ENCODE data around the gene ASMTL.
"Not testable (repeated sequence)": the region's sequence is repeated elsewhere in the genome, so short reads cannot be mapped to it uniquely, and the experiment has no call there.

Gene ASMTL

GRCh38 chrX:1453951-1454785 lies 1.5 kb upstream of the ASMTL start:
- no peak for FAIRE-seq

DNA sequence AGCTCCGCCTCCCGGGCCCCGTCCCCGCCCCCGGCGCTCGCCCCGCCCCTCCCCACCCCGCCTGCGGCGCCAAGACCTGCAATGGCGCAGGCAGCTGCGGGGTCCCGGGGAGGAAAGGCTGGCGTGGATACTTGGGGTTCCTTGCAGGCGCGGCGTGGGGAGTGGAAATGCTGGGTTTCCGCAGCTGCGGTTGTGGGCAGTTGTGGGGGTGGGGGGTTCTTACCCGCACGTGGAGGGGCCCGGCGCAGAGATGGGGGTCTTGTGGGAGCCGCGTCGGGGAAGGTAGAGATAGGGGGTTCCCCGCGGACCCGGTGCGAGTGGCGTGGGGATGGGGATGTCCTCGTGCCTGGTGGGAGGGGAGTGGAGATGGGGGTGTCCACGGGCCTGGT lies 680 bp upstream of the ASMTL start:
- no peak for FAIRE-seq

- no peak for FAIRE-seq
Measured at GRCh38 chrX:1451661-1452515, 821 bp downstream of the ASMTL start.

DNA sequence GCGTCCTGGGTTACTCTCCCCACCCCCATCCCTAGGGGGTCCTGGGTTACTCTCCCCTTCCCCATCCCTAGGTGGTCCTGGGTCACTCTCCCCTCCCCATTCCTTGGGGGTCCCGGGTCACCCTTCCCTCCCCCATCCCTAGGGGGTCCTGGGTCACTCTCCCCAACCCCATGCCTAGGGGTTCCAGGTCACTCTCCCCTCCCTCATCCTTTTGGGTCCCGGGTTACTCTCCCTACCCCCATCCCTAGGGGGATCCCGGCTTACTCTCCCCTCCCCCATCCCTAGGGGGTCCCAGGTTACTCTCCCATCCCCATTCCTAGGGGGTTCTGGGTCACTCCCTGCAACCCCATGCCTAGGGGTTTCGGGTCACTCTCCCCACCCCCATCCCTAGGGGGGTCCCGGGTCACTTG lies 1.5 kb downstream of the ASMTL start:
- no peak for FAIRE-seq

- no peak for FAIRE-seq
Measured at GRCh38 chrX:1450361-1451161, 2.1 kb downstream of the ASMTL start.

DNA sequence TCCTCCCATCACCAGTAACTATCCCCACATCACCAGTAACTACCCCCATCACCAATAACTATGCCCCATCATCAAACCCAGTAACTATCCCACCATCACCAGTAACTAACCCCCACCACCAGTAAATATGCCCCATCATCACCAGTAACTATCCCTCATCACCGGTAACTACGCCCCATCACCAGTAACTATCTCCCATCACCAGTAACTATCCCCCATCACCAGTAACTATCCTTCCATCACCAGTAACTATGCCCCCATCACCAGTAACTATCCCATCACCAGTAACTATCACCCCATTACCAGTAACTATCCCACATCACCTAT lies 2.9 kb downstream of the ASMTL start:
- FAIRE-seq: no peak

DNA sequence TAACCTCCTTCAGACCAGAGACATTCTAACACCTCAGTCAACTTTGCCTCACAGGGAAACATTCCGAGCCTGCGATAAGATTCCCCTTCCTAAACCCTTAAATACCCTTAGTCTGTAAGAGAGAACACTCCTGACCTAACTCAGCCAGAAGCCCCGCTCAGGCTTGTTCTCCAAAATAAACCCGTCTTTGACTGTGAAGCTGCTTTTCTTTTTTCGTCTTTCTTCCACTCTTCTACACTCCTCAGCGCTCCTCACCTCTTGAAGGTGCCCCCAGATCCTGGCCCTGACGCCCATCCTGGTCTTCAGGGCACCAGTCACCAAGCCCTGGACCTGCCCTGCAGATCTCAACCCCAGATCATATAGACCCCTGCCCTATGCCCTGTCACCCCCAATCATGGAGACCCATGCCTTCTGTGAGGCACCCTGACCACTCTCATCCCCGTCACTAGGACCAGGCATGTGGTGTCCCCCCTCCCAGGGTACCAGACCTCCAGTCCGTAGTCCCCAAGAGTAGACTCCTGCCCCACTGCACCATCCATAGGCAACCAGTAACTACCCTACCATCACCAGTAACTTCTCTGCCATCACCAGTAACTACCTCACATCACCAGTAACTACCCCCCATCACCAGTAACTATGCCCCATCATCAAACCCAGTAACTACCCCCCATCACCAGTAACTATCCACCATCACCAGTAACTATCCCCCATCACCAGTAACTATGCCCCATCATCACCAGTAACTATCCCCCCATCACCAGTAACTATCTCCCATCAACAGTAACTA lies 3.5 kb downstream of the ASMTL start:
- no peak for FAIRE-seq

- FAIRE-seq: not testable (repeated sequence)
Measured at GRCh38 chrX:1448573-1449001, 4.1 kb downstream of the ASMTL start.

GRCh38 chrX:1447969-1448572 lies 4.6 kb downstream of the ASMTL start:
- not testable (repeated sequence) for FAIRE-seq

GRCh38 chrX:1446984-1447968 lies 5.4 kb downstream of the ASMTL start:
- FAIRE-seq: not testable (repeated sequence)

- FAIRE-seq: no peak
Measured at GRCh38 chrX:1444561-1445500, 7.9 kb downstream of the ASMTL start.

- no peak for FAIRE-seq
Measured at GRCh38 chrX:1443496-1444075, 9.1 kb downstream of the ASMTL start.

DNA sequence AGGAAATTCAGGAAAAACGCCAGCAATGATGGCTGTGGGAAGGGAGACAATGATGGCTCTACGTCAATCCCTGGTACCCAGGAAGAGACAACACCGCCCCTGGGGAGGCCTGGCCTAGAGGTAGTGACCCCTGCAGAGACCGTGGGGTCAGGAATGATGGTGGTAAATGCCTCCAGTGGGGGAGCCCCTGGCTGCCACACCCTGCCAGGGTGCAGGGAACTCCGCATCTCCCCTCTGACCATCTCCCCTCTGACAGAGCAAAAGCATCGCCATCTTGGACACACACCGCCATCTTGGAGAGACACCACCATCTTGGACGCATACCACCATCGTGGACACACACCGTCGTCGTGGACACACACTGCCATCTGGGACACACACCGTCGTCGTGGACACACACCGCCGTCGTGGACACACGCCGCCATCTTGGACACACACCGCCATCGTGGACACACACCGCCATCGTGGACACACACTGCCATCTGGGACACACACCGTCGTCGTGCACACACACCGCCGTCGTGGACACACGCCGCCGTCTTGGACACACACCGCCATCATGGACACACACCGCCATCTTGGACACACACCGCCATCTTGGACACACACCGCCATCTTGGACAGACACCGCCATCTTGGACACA lies 9.9 kb downstream of the ASMTL start:
- FAIRE-seq: no peak

- FAIRE-seq: no peak
Measured at GRCh38 chrX:1442016-1442665, 10.6 kb downstream of the ASMTL start.

GRCh38 chrX:1440506-1440905 lies 12.2 kb downstream of the ASMTL start:
- FAIRE-seq: no peak

DNA sequence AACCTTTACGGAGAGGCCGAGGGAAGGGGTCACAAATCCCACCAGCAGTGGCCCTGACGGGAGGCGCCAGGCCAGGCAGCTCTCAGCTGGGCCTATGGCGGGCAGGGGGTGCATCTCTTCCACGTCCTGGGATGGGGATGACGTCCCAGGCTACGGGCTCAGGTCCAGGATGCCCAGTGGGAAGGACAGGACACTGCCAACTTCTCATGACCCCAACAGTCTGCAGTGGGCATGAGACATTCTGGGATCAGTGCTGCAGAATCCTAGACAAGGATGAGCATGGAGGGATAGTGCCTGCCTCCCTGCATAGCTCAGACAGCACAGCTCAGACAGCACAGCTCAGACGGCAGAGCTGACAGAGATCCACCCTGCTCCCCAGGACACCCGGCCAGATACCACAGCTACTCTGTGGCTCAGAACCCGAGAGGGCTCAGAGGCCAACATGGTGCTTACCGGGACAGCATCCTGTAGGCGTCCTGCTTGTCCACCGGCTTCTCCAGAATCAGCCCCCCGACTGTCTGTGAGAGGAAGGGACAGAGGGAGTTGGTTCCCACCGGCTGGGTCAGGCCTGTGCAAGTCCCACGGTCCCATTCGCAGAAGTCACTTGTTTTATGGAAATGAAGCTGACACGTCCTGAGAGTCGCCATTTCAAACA lies 17.3 kb downstream of the ASMTL start:
- no peak for FAIRE-seq

GRCh38 chrX:1434871-1435240 lies 17.9 kb downstream of the ASMTL start:
- no peak for FAIRE-seq

Data from G401.6 (cell line).